Sigmoid colon (tissue), 4 donors: ENCODE data around the gene OR8B4.

Experiments
- CTCF ChIP-seq, 4 experiments: fragments of 450-650 bp in 3 of 4; fragments of 200-600 bp in 1 of 4; IDR thresholded peaks; one replicate each; pipeline ENCODE4 v1.5.1; 2016 to 2019; ENCODE audit warnings: antibody characterized with exemption in 4 of 4, mild to moderate bottlenecking in 3 of 4, moderate library complexity in 2 of 4
- POLR2AphosphoS5 ChIP-seq, 4 donors: sonication (generic); formaldehyde crosslinking; IDR thresholded peaks; one replicate each; pipeline ENCODE4 v1.6.1; 2017; ENCODE audit warnings: antibody characterized with exemption in 4 of 4

- TF ChIP-seq CTCF (IDR thresholded peaks at IDR 0.05) (no peak), POLR2AphosphoS5 (IDR thresholded peaks at IDR 0.05) (no peak)
Observed at GRCh38 chr11:124441081-124441480, 16.4 kb upstream of the OR8B4 start.
